Measurements from ENCODE around the gene PPP1R15B.

- TF ChIP-seq, protein P1, sequence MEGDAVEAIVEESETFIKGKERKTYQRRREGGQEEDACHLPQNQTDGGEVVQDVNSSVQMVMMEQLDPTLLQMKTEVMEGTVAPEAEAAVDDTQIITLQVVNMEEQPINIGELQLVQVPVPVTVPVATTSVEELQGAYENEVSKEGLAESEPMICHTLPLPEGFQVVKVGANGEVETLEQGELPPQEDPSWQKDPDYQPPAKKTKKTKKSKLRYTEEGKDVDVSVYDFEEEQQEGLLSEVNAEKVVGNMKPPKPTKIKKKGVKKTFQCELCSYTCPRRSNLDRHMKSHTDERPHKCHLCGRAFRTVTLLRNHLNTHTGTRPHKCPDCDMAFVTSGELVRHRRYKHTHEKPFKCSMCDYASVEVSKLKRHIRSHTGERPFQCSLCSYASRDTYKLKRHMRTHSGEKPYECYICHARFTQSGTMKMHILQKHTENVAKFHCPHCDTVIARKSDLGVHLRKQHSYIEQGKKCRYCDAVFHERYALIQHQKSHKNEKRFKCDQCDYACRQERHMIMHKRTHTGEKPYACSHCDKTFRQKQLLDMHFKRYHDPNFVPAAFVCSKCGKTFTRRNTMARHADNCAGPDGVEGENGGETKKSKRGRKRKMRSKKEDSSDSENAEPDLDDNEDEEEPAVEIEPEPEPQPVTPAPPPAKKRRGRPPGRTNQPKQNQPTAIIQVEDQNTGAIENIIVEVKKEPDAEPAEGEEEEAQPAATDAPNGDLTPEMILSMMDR (optimal IDR thresholded peaks at IDR 0.05 in 1 of 3, IDR thresholded peaks at IDR 0.05 in 1 of 3, conservative IDR thresholded peaks at IDR 0.05 in 1 of 3; ENCODE audit: extremely low read depth in 1 of 3, insufficient read depth in 2 of 3, low read length in 3 of 3) = no peak
- no peak for TF ChIP-seq EZH2 (IDR thresholded peaks at IDR 0.05; ENCODE audit: low read length)
Measured at GRCh38 chr1:204380293-204380831, 31.3 kb downstream of the PPP1R15B start.
